ENCODE data around the gene TMEM192.

- TF ChIP-seq, protein P1, sequence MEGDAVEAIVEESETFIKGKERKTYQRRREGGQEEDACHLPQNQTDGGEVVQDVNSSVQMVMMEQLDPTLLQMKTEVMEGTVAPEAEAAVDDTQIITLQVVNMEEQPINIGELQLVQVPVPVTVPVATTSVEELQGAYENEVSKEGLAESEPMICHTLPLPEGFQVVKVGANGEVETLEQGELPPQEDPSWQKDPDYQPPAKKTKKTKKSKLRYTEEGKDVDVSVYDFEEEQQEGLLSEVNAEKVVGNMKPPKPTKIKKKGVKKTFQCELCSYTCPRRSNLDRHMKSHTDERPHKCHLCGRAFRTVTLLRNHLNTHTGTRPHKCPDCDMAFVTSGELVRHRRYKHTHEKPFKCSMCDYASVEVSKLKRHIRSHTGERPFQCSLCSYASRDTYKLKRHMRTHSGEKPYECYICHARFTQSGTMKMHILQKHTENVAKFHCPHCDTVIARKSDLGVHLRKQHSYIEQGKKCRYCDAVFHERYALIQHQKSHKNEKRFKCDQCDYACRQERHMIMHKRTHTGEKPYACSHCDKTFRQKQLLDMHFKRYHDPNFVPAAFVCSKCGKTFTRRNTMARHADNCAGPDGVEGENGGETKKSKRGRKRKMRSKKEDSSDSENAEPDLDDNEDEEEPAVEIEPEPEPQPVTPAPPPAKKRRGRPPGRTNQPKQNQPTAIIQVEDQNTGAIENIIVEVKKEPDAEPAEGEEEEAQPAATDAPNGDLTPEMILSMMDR (conservative IDR thresholded peaks at IDR 0.05), result no peak
- TF ChIP-seq EZH2 (IDR thresholded peaks at IDR 0.05; ENCODE audit: low read depth), result no peak
Measured at GRCh38 chr4:165152527-165152926, 39.9 kb upstream of the TMEM192 start.
